ENCODE data around the gene STOM.

STOM gene

GRCh38 chr9:121348221-121348620, 21.8 kb downstream of the STOM start:
- no peak for DNase-seq (ENCODE audit: low read depth in 3 of 3)

GRCh38 chr9:121345070-121345469, 25.0 kb downstream of the STOM start:
- no peak for DNase-seq (ENCODE audit: low read depth in 3 of 3)

DNA sequence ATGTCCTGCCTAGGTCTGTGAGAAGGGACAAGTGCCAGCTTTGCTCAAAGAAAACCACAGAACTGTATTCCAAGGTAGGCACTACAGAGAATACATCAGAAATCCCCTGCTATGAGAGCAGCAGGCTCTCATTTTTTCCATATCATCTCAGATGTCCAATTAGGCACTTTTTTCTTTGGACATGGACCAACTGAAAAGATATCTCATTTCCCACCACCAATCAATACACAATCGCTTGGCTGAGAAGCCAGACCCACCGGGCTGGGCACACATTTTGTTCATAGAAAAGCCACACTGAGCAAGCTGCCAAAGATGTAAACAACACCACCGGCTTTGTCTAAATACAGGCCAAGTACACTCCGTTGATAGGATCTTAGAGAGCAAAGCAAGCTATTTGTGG, 25.9 kb downstream of the STOM start:
- DNase-seq (ENCODE audit: low read depth in 3 of 3) = no peak

- DNase-seq (ENCODE audit: low read depth in 3 of 3) = no peak
Observed at GRCh38 chr9:121340676-121341392, 29.2 kb downstream of the STOM start.

DNA sequence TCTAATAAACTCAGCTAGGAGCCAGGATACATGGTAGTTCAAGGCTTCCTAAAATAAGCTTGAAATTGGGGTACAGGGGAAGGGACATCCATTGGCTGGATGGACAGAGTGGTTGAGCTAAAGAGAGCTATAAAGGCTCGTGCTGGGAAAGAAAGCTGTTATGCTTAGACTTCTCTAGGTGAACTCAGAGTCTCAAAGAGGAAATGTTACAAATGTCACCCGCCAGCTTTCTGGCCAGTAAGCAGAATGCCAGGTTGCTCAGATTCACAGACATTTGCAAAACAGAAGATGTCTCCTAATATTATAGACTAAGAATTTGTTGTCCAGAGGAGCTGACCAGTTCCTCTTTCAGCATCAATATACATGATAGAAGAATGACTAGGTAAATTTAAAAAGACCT, 30.6 kb downstream of the STOM start:
- no peak for DNase-seq (ENCODE audit: low read depth in 3 of 3)

DNA sequence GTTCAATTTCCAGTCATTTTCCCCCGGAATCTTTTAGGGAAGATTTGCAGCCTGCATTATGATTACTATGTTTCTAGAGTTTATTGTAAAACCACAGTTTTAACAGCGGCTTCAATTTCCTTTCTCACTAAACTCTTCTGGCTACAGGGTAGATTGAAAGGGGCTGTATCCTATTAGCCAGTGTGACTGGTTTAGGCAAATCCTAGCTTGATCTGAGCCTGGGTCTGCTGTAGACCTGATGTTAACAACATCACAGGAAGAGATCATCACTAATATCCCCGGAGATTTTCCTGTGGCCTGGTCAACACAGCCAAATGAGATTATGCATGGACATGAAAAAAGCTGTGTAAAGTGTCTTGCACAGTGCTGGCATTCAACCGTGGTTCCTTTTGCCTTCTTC, 33.4 kb downstream of the STOM start:
- DNase-seq (ENCODE audit: low read depth in 3 of 3) = no peak

- DNase-seq (ENCODE audit: low read depth in 3 of 3) = no peak
Observed at GRCh38 chr9:121333950-121334773, 35.9 kb downstream of the STOM start.

DNA sequence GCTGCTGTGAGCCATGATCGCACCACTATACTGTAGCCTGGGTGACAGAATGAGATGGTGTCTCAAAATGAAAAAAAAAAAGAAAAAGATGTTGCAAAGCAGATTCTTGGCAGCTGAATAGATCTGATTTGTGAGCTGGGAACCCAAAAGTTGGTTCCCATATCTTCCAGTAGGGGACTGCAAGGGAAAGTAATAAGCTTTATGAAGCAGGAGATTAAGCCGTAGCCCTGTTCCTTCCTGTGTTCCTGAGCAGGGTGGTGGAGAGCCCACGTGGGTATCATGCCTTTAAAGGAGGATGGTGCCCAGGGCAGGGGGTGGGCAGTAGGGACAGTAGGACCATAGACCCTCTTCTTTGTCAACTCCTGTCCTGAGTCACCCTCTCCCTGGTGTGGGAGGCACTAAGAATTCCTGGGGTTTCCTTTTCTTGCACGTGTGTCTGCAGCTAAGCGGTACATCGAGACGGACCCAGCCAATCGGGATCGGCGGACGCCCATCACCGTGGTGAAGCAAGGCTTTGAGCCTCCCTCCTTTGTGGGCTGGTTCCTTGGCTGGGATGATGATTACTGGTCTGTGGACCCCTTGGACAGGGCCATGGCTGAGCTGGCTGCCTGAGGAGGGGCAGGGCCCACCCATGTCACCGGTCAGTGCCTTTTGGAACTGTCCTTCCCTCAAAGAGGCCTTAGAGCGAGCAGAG, 37.9 kb downstream of the STOM start:
- DNase-seq (ENCODE audit: low read depth in 3 of 3) = no peak

DNA sequence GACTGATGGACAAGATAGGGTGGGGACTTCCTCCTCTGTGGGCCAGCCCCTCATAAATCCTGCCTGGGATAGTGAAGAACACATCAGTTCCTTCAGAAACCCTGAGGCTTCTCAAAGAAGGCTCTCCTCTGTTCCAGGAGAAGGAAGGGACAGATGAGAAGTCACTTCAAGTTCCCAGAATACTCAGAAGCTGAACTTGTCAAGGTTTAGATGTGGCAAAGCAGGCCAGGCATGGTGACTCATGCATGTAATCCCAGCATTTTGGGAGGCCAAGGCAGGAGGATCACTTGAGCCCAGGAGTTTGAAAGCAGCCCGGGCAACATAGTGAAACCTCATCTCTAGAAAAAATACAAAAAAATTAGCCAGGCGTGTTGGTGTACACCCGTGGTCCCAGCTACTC, 38.5 kb downstream of the STOM start:
- DNase-seq (ENCODE audit: low read depth in 3 of 3) = no peak

GRCh38 chr9:121328876-121329681, 41.0 kb downstream of the STOM start:
- DNase-seq (ENCODE audit: low read depth in 3 of 3) = no peak

DNA sequence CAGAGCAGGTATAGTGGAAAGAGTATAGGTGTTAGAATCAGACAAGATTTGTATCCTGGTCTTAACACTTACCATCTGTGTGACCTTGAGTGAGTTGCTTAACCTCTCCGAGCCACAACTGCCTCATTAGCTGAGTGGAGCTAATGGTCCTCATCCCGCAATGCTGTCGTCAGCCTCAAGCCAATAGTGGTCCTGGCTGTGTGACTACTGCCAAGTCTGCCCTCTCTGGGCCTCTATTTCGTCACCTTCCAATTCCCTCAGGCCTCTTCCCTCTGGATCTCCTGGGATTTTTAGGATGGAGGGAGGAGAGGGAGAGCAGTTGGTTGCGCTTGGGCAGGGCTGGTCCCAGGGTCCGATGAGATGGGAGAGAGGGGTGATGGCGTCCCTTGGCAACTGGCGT, 41.6 kb downstream of the STOM start:
- DNase-seq (ENCODE audit: low read depth in 3 of 3) = no peak

DNA sequence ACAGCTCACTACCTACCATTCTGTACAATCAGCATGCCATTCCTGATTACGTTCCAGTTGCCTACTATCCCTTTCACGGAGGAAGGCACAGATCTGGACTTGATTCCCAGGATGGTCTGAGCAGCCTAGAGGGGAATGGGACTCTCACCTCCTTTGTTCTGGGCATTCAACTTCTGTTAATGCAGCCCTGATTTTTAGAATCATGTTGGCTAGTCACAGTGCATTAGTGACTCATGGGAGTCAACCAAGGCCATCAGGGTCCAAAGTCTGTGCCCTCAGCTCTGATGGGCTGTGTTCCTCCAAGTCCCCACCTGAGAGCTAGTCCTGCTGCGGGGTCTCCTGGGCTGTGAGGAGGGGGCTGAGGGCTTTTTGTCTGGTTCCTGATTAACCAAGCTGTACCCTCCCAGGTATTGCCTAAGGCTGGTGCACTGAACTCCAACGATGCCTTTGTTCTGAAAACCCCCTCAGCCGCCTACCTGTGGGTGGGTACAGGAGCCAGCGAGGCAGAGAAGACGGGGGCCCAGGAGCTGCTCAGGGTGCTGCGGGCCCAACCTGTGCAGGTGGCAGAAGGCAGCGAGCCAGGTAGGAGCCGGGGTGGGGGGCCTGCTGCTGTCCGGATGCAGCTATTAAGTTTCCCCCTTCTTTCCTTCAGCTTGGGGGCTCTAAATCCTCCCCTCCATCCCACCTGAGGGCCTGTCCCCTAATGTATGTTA, 43.0 kb downstream of the STOM start:
- DNase-seq (ENCODE audit: low read depth in 3 of 3) = no peak

DNA sequence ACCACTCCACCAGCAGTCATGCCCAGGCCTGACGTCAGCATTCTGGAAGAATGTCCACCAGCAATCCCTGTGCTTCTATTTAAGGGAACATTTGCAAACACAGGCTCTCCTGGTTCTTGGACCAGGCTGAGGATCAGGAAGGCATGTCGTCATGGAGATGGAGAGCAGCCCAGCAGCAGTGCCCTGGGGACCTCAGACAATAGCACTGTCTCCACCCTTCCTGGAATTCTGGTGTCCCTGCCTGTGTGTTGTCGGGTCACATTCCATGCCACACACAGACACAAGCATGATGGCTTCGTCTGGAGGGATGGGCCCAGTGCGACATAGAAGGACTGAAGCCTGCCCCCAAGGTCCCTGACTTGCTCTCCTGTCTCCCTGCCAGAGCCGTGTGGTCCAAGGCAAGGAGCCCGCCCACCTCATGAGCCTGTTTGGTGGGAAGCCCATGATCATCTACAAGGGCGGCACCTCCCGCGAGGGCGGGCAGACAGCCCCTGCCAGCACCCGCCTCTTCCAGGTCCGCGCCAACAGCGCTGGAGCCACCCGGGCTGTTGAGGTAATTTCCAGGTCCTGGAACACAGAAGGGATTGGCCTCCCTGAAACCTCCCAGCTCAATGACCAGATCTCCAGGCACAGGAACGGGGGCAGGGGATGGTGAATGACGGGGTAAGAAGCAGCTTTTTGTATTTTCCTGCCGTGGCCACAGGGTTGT, 43.8 kb downstream of the STOM start:
- DNase-seq (ENCODE audit: low read depth in 3 of 3) = no peak

DNA sequence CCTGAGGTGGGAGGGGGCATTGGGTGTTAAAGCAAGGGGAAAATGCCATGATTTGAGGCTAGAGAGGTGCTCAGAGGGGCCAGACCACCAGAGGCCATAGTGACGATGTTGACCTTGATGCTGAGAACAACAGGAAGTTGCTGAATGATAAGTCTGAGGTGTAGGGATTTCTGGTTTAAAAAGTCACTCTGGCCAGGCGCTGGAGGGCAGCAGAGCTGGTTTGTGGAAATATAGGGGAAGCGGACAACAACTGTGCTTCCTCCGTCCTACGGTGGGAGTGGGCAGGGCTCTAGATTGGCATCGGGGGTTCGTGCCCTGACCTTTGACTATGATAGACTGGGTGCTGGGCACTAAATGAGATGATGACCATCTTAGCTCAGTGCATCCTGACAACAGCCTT, 44.7 kb downstream of the STOM start:
- no peak for DNase-seq (ENCODE audit: low read depth in 3 of 3)

DNA sequence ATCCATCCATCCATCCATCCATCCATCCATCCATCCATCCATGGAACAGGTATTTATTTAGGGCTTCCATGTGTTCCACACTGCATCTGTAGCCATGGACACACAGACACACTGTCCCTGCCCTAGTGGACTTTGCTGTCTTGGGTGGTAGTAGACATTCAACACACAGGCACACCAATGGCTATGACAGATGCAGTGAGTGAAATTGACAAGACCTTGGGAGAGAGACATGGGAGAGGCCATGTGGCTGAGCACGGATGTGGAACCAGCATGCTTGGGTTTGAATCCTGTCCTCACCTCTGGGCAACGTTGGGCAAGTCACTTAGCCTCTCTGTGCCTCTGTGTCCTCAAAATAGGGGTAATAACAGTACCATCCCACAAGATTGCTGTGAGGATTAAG, 45.3 kb downstream of the STOM start:
- DNase-seq (ENCODE audit: low read depth in 3 of 3) = no peak

GRCh38 chr9:121324316-121324715, 45.7 kb downstream of the STOM start:
- no peak for DNase-seq (ENCODE audit: low read depth in 3 of 3)

- DNase-seq (ENCODE audit: low read depth in 3 of 3) = no peak
Observed at GRCh38 chr9:121323449-121324151, 46.5 kb downstream of the STOM start.

DNA sequence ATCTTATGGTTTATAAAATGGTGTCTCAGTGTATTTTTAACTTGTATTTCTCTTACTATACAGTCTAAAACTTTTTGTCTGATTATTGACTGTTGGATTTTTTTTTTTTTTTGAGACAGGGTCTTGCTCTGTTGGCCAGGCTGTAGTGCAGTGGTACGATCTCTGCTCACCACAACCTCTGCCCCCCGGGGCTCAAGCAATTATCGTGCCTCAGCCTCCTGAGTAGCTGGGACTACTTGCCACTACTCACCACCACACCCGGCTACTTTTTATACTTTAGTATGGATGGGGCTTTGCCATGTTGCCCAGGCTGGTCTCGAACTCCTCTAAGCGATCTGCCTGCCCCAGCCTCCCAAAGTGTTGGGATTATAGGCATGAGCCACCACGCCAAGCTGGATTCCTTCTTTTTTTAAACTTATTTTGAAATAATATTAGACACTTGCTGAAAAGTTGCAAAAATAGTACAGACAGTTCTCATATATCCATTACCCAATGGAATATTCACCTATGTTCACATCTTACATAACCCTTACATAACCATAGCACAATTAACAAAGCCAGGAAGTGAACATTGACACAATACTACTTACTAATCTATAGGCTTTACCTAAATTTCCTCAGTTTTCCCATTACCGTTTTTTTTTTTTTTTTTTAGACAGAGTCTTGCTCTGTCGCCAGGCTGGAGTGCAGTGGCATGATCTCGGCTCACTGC, 47.2 kb downstream of the STOM start:
- DNase-seq (ENCODE audit: low read depth in 3 of 3) = no peak

GRCh38 chr9:121322037-121322736, 47.9 kb downstream of the STOM start:
- DNase-seq (ENCODE audit: low read depth in 3 of 3) = no peak

All from stimulated activated CD4-positive, alpha-beta T cell treated with anti-CD3 and anti-CD28 coated beads, TNF-alpha, amount 100 ng/mL, for 48 hours (primary cell).